Transverse colon (tissue), 4 donors: Measurements from ENCODE around the gene SREBF1. TPM values are rescaled to one million over a fixed set of nuclear protein-coding genes. Genes with fewer than 3 reads are reported as not detected.

ENCODE experiments used
- DNase-seq: peaks from one replicate; pipeline ENCODE4 v3.0.0-alpha.2; 2019
- H3K27ac ChIP-seq, 4 donors: fragments of 200-600 bp; sonication (generic); 2 replicates each; pipeline ENCODE4 v1.5.1; 2016 to 2018; ENCODE audit warnings: inconsistent platforms in 4 of 4
- H3K27me3 ChIP-seq: fragments of 200-600 bp; sonication (generic); 2 replicates; pipeline ENCODE4 v1.5.1; 2017; ENCODE audit warnings: inconsistent platforms
- H3K36me3 ChIP-seq, 4 donors: fragments of 200-600 bp; sonication (generic); 2 replicates each; pipeline ENCODE4 v1.5.1; 2017 to 2019; ENCODE audit warnings: inconsistent platforms in 4 of 4
- H3K4me1 ChIP-seq, 4 donors: fragments of 200-600 bp; sonication (generic); 2 replicates each; pipeline ENCODE4 v1.5.1; 2017 to 2020; ENCODE audit warnings: inconsistent platforms in 4 of 4
- H3K4me3 ChIP-seq, 4 donors: fragments of 200-600 bp; sonication (generic); 1 replicate in 1 of 4; 2 replicates in 3 of 4; pipeline versions ENCODE4 v1.5.1 to v1.6.1; 2017 to 2019; ENCODE audit warnings: inconsistent platforms in 4 of 4
- H3K9me3 ChIP-seq, 2 donors: fragments of 200-600 bp; sonication (generic); 2 replicates each; pipeline ENCODE4 v1.5.1; 2017 to 2019; ENCODE audit warnings: inconsistent platforms in 2 of 2
- CTCF ChIP-seq, 5 experiments: fragments of 200-600 bp in 3 of 5; fragments of 450-650 bp in 2 of 5; sonication (generic) in 3 of 5; IDR thresholded peaks; 1 replicate in 2 of 5; 2 replicates in 3 of 5; pipeline ENCODE4 v1.5.1; 2016 to 2017; ENCODE audit warnings: antibody characterized with exemption in 5 of 5, inconsistent platforms in 3 of 5, mild to moderate bottlenecking in 2 of 5, moderate library complexity in 1 of 5
- EP300 ChIP-seq: sonication (generic); formaldehyde crosslinking; IDR thresholded peaks from one replicate; pipeline ENCODE4 v1.6.1; 2017; ENCODE audit warnings: antibody characterized with exemption, low read depth
- POLR2A ChIP-seq: fragments of 450-650 bp; IDR thresholded peaks from one replicate; pipeline ENCODE4 v1.6.1; 2016; ENCODE audit warnings: antibody characterized with exemption, mild to moderate bottlenecking, moderate library complexity
- POLR2AphosphoS5 ChIP-seq, 3 donors: sonication (generic); formaldehyde crosslinking; IDR thresholded peaks; one replicate each; pipeline ENCODE4 v1.6.1; 2016; ENCODE audit warnings: antibody characterized with exemption in 3 of 3
- WGBS, 2 donors: methylation state at CpG; one replicate each; pipeline ENCODE4 v1.1.5; 2018; ENCODE audit warnings: low coverage in 1 of 2; 5-methylcytosine and 5-hydroxymethylcytosine counted together
- in situ Hi-C, 4 donors: fragments of 200-750 bp; cut with MboI; loops; one replicate each; pipeline versions ENCODE4 v1.15.0 to v1.15.1; 2017; ENCODE audit warnings: low sequenced_read_pairs in 3 of 4, low pct_ligation_motif_present in 1 of 4, low pct_unique_long_range_greater_than_20kb in 1 of 4
- intact Hi-C: fragments of 100-400 bp; cut with DNase I; formaldehyde crosslinking; loops from one replicate; pipeline ENCODE4 v1.15.1; 2023; ENCODE audit warnings: low total_unique reads
- total RNA-seq, 4 donors: library from RNA; depleted of rRNA; stranded (reverse); fragments of >200 nt; gene quantifications; one replicate each; pipeline ENCODE4 v1.1.0, GENCODE V29; 2016

SREBF1 gene
- total RNA-seq, 4 donors from 2014 or later: 45.7 to 206 (median 148) TPM

- Histone ChIP-seq H3K4me1 (peaks cover 0 to 19% (median 0%) of the 10 kb centered on the region in 4 donors), H3K27me3 (no peaks in the 10 kb centered on the region), H3K27ac (no peak overlapping the region), H3K9me3 (no peaks in the 10 kb centered on the region), H3K36me3 (no peaks in the 10 kb centered on the region), H3K4me3 (no peak overlapping the region)
- intact Hi-C loops (no loop called here), in situ Hi-C loops (loop anchor here in 2 of 4 donors (5.0 to 25.0 kb wide), 2 partner anchors 40 to 170 kb away; partner anchors contain the start of gene RAI1 (in 1 of the 2))
- TF ChIP-seq POLR2AphosphoS5 (IDR thresholded peaks at IDR 0.05): no peak
- TF ChIP-seq POLR2A: no peak
- TF ChIP-seq EP300: no peak
- TF ChIP-seq CTCF (IDR thresholded peaks at IDR 0.05): no peak
- 92 to 100% methylated on average over 3 to 4 of the region's 4 CpGs for WGBS, 2 donors
- DNase-seq: no peak
Measured at GRCh38 chr17:17857496-17857895, 20.7 kb upstream of the SREBF1 start.

- Histone ChIP-seq H3K4me3 (no peak overlapping the region), H3K27ac (no peak overlapping the region), H3K27me3 (no peaks in the 10 kb centered on the region), H3K36me3 (no peaks in the 10 kb centered on the region), H3K9me3 (no peaks in the 10 kb centered on the region), H3K4me1 (peaks cover 0 to 19% (median 0%) of the 10 kb centered on the region in 4 donors)
- in situ Hi-C loops (loop anchor here in 2 of 4 donors (5.0 to 25.0 kb wide), 2 partner anchors 39 to 169 kb away; partner anchors contain the start of gene RAI1 (in 1 of the 2)), intact Hi-C loops (no loop called here)
- DNase-seq: no peak
- no peak for TF ChIP-seq EP300
- no peak for TF ChIP-seq POLR2AphosphoS5 (IDR thresholded peaks at IDR 0.05)
- TF ChIP-seq CTCF (IDR thresholded peaks at IDR 0.05): no peak
- no peak for TF ChIP-seq POLR2A
- 95% methylated on average over 2 of the region's 2 CpGs; no CpG with 5 or more reads in 1 of the 2 donors for WGBS, 2 donors
Measured at GRCh38 chr17:17856386-17856785, 19.6 kb upstream of the SREBF1 start.

- DNase-seq: no peak
- Histone ChIP-seq H3K36me3 (no peaks in the 10 kb centered on the region), H3K9me3 (no peaks in the 10 kb centered on the region), H3K27ac (no peak overlapping the region), H3K4me3 (no peak overlapping the region), H3K4me1 (peaks cover 0 to 19% (median 0%) of the 10 kb centered on the region in 4 donors), H3K27me3 (no peaks in the 10 kb centered on the region)
- in situ Hi-C loops (loop anchor here in 2 of 4 donors (5.0 to 25.0 kb wide), 2 partner anchors 39 to 169 kb away; partner anchors contain the start of gene RAI1 (in 1 of the 2)), intact Hi-C loops (no loop called here)
- no peak for TF ChIP-seq POLR2A
- 80% methylated on average over 2 of the region's 3 CpGs; no CpG with 5 or more reads in 1 of the 2 donors for WGBS, 2 donors
Measured at GRCh38 chr17:17855976-17856375, 19.2 kb upstream of the SREBF1 start.

- Histone ChIP-seq H3K27ac (no peak overlapping the region), H3K4me3 (no peak overlapping the region), H3K27me3 (no peaks in the 10 kb centered on the region), H3K9me3 (no peaks in the 10 kb centered on the region), H3K4me1 (peaks cover 12 to 37% (median 14%) of the 10 kb centered on the region in 4 donors), H3K36me3 (no peaks in the 10 kb centered on the region)
- TF ChIP-seq POLR2A (no peak), POLR2AphosphoS5 (IDR thresholded peaks at IDR 0.05) (no peak), CTCF (IDR thresholded peaks at IDR 0.05) (no peak), EP300 (no peak)
- in situ Hi-C loops: loop anchor here in 1 of 4 donors (25.0 kb wide), 1 partner anchor 167 kb away; the partner anchor contains the start of gene RAI1
- WGBS, 2 donors: 68 to 84% methylated on average over 4 to 8 of the region's 8 CpGs
- intact Hi-C loops: no loop called here
- no peak for DNase-seq
Measured at GRCh38 chr17:17853811-17854447, 17.1 kb upstream of the SREBF1 start.
